Lung (tissue), 16 donors: ENCODE measurements around the gene NLRC3. TPM values are rescaled to one million over a fixed set of nuclear protein-coding genes. Genes with fewer than 3 reads are reported as not detected.
A peak's percentile ranks its signal among the peaks of the same experiment; 100 is the strongest.

Source experiments
- ATAC-seq: fragments of 200-7000 bp; cut with Tn5 transposase; one replicate; pipeline ENCODE4 v1.9.1; 2020; ENCODE audit warnings: moderate number of reproducible peaks; ENCODE audit not compliant: insufficient read depth, low FRiP score
- DNase-seq, 3 donors: peaks; one replicate each; pipeline ENCODE4 v3.0.0-alpha.2; 2013 to 2017
- H3K27ac ChIP-seq, 2 donors: one replicate each; pipeline ENCODE4 v1.5.1; 2013; ENCODE audit warnings: mild to moderate bottlenecking in 2 of 2, moderate library complexity in 2 of 2, control low read depth in 1 of 2, inconsistent platforms in 1 of 2, low read depth in 1 of 2, low read length in 1 of 2
- H3K27me3 ChIP-seq, 3 donors: one replicate each; pipeline ENCODE4 v1.5.1; 2013; ENCODE audit warnings: low read length in 2 of 3; ENCODE audit not compliant: control insufficient read depth in 3 of 3, insufficient read depth in 3 of 3
- H3K36me3 ChIP-seq, 4 donors: one replicate each; pipeline ENCODE4 v1.5.1; 2013; ENCODE audit warnings: low read length in 4 of 4, mild to moderate bottlenecking in 1 of 4, moderate library complexity in 1 of 4; ENCODE audit not compliant: control insufficient read depth in 4 of 4, insufficient read depth in 4 of 4
- H3K4me1 ChIP-seq, 5 donors: one replicate each; pipeline ENCODE4 v1.5.1; 2013; ENCODE audit warnings: low read length in 5 of 5, mild to moderate bottlenecking in 2 of 5, moderate library complexity in 1 of 5; ENCODE audit not compliant: control insufficient read depth in 5 of 5, insufficient read depth in 5 of 5
- H3K4me3 ChIP-seq: one replicate; pipeline ENCODE4 v1.5.1; 2013; ENCODE audit warnings: mild to moderate bottlenecking, control low read depth, moderate library complexity
- H3K9ac ChIP-seq, 2 donors: one replicate each; pipeline ENCODE4 v1.5.1; 2013; ENCODE audit warnings: low read length in 2 of 2, control low read depth in 1 of 2; ENCODE audit not compliant: insufficient read depth in 1 of 2
- H3K9me3 ChIP-seq, 4 donors: one replicate each; pipeline ENCODE4 v1.5.1; 2013; ENCODE audit warnings: low read length in 3 of 4, mild to moderate bottlenecking in 1 of 4, moderate library complexity in 1 of 4; ENCODE audit not compliant: control insufficient read depth in 4 of 4, insufficient read depth in 3 of 4
- CTCF ChIP-seq: IDR thresholded peaks from 2 replicates; pipeline ENCODE4 v1.5.1; 2012; ENCODE audit warnings: mild to moderate bottlenecking; ENCODE audit errors: control extremely low read depth, extremely low read depth
- WGBS, 2 donors: extraction: QIAGEN DNeasy Blood & Tissue Kit; methylation state at CpG; one replicate each; pipeline ENCODE4 v1.1.7; 2013; 5-methylcytosine and 5-hydroxymethylcytosine counted together
- long read RNA-seq, 5 donors: transcript quantifications; one replicate each; lab custom pipeline, GENCODE V29; 2026
- polyA plus RNA-seq, 2 donors: library from polyadenylated mRNA; stranded (reverse); fragments of 200-250 nt; gene quantifications; one replicate each; pipeline ENCODE4 v1.2.1, GENCODE V29; 2013
- total RNA-seq, 2 donors: library from RNA; depleted of rRNA in 1 of 2; stranded (reverse); fragments of >200 nt in 1 of 2; gene quantifications; one replicate each; pipeline ENCODE4 v1.2.1, GENCODE V29; 2014 to 2021
- donor health status: control.
- donor health status: control.
- donor health status: Bipolar disorder and iron deficiency.
- donor health status: healthy.
- donor health status: DM: yes; HTN: yes; CAD: no.

NLRC3 gene
- 1 to 10 TPM; 3.6 to 4.4 TPM for total RNA-seq
- 1 to 10 TPM; 1.1 to 1.4 TPM for polyA plus RNA-seq
- long read RNA-seq, donor 1: 0 reads
- long read RNA-seq, donor 2: 0 reads
- long read RNA-seq, donor 3: 0 reads
- long read RNA-seq, donor 4: 0 reads
- long read RNA-seq, donor 5: 0 reads

DNA sequence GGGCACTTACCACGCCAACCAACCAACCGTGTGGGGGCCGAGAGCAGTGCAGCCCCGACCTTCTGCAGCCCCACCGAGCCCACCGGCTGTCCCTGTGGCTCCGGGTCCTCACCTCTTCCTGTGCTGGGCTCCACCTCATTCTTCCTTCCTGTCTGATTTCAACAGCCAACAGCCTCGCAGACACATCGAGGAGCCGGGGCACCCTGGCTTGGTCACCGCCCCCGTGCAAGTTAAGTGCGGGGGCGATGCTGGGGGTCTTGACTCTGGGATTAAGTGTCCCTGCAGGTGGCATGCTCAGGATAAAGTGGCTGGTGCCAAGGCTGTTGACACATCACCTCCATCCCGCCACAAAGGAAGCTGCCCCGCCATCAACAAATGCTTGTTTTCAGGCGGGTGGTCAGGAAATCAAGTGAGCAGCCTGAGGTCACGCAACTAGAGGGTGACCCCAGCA, at the start of gene NLRC3:
Gene NLRC3 (minus strand): TSS at position 102 of the 451 bp plus-strand sequence. CDS start 12,367 bp downstream, outside the sequence.
- Histone ChIP-seq H3K36me3 (peaks cover 0 to 2% (median 0%) of the 10 kb centered on the region in 4 donors), H3K4me1 (peaks cover 0 to 7% (median 0%) of the 10 kb centered on the region in 5 donors), H3K9ac (no peak within 1 kb of the TSS), H3K27me3 (no peaks in the 10 kb centered on the region), H3K9me3 (no peaks in the 10 kb centered on the region), H3K27ac (peak within 1 kb of the TSS in 1 of 2 donors; percentile 61), H3K4me3 (peak within 1 kb of the TSS; percentile 4)
- DNase-seq: peak in 1 of 3 donors; percentile 2
- no peak for TF ChIP-seq CTCF
- 11 to 36% methylated on average over 18 of the region's 18 CpGs for WGBS, 2 donors
- no peak for ATAC-seq

DNA sequence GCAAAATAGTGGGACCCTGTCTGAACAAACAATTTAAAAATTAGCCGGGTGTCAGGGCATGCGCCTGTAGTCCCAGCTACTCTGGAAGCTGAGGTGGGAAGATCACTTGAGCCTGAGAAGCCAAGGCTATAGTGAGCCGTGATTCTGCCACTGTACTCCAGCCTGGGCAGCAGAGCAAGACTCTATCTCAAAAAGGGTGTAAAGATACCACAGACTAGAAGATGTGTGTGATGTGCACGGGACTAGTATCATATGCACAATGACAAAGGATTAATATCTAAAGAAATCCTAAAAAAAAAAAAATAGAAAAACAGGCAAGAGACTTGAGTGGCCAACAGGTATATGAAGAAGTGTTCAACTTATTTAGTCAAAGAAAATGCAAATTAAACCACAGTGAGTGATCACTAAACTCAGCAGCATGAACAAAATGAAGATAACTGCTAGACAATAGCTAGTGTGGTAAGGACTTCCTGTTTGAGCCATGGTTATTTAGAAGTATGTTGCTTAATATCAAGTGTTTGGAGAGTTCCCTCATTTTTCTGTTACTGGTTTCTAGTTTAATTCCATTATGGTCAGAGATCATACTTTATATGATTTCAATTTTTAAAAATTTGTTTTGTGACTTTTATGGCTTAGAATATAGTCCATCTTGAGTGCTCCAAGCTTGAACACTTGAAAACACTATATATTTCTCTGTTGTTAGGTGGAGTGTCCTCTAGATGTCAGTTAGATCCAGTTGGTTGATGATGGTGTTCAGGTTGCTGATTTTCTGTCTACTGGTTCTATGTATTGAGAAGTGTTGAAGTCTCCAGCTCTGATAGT, 48.9 kb upstream of the NLRC3 start:
- no peaks in the 10 kb centered on the region for H3K36me3 ChIP-seq
- DNase-seq (no peak), ATAC-seq (peak; percentile 53)
- H3K9me3 ChIP-seq: no peaks in the 10 kb centered on the region
- no peak for TF ChIP-seq CTCF
- H3K27ac ChIP-seq: no peak overlapping the region
- H3K4me1 ChIP-seq: peaks cover 0 to 2% (median 0%) of the 10 kb centered on the region in 5 donors
- H3K9ac ChIP-seq: no peak overlapping the region
- WGBS, 2 donors: 70 to 81% methylated on average over 4 of the region's 4 CpGs
- no peaks in the 10 kb centered on the region for H3K27me3 ChIP-seq
- H3K4me3 ChIP-seq: no peak overlapping the region

DNA sequence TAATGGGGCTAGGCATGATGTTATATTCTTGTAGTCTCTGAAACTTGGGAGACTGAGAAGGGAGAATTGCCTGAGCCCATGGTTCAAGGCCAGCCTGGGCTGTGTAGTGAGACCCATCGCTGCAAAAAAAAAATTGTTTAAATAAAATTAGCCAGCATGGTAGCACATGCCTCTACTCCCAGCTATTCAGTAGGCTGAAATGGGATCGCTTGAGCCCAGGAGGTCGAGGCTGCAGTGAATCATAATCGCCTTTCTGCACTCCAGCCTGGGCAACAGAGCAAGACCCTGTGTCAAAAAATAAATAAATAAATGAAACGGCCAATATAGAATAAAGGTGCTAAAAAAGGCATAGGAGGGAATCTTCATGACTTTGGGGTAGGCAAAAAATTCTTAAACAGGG, 48.1 kb upstream of the NLRC3 start:
- WGBS, 2 donors: 96% methylated on average over 5 of the region's 5 CpGs
- no peak for DNase-seq
- H3K4me3 ChIP-seq: no peak overlapping the region
- H3K9ac ChIP-seq: no peak overlapping the region
- no peak for TF ChIP-seq CTCF
- H3K27ac ChIP-seq: no peak overlapping the region
- no peak for ATAC-seq
- no peaks in the 10 kb centered on the region for H3K9me3 ChIP-seq
- H3K27me3 ChIP-seq: no peaks in the 10 kb centered on the region
- peaks cover 0 to 2% (median 0%) of the 10 kb centered on the region in 5 donors for H3K4me1 ChIP-seq
- no peaks in the 10 kb centered on the region for H3K36me3 ChIP-seq
